Lower leg skin (tissue), 3 donors: Measurements from ENCODE around the gene E2F3.

Source experiments
- CTCF ChIP-seq, 3 donors: fragments of 450-650 bp; IDR thresholded peaks; one replicate each; pipeline ENCODE4 v1.5.1; 2016; ENCODE audit warnings: antibody characterized with exemption in 3 of 3, mild to moderate bottlenecking in 3 of 3, moderate library complexity in 2 of 3
- POLR2A ChIP-seq, 2 donors: fragments of 450-650 bp; IDR thresholded peaks; one replicate each; pipeline ENCODE4 v1.6.1; 2016 to 2017; ENCODE audit warnings: antibody characterized with exemption in 2 of 2, mild to moderate bottlenecking in 1 of 2, moderate library complexity in 1 of 2

DNA sequence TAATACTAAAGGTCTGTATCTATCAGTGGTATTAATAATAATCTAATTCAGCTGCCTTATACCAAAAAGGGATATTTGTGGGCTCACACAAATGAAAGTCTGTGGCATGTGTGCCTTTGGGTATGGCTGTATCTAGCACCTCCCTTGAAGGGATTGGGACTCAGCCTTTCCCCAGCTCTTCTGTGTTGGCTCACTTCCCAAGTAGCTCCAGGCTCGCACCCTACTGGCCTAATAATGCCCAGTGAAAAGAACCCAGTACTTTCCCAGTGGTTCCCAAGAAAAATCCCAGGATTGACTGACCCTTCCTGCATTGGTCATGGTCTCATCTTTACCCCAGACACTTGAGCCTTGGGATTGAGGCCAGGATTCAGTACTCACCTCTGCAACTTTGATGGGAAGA, 71.8 kb downstream of the E2F3 start:
- no peak for TF ChIP-seq CTCF (IDR thresholded peaks at IDR 0.05)
- no peak for TF ChIP-seq POLR2A (IDR thresholded peaks at IDR 0.05)
